HG03571 (cell line): ENCODE data around the gene COIL.
"Not testable (repeated sequence)": the region's sequence is repeated elsewhere in the genome, so short reads cannot be mapped to it uniquely, and the experiment has no call there.

Experiments used
- ATAC-seq: cut with Tn5 transposase; IDR thresholded peaks from one replicate; pipeline ENCODE4 v1.9.1; 2021; ENCODE audit not compliant: unreplicated experiment

Gene COIL

DNA sequence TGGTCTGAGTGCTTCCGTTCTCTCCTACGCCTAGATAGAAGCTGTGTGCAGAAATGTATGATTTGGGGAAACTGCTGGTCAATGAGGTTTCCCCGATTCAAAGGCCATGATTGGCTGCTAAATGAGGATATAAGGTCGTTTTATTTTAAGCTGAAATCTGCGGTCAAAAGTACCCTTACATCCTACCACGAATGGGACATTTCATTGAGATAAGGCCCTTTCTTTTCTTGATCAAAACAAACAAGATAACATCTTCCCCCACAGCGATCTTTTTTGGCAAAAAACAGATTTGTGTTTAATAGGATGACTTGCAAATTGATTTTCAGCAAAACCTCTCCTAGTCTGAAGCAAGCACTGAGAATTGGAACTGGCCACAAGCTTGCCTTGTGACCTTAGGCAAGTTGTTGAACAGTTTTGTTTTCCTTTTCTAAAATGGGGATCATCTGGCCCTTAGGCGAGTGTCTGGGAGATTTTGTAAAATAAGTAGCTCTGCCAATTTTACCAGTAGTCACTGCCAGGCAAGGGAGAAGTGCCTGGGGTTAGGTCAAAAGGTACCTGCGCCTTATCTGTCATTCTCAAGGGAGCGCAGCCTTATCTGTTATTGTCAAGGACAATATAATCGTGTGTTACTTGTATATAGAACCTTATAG, 17.7 kb upstream of the COIL start:
- peak; percentile 26 for ATAC-seq

DNA sequence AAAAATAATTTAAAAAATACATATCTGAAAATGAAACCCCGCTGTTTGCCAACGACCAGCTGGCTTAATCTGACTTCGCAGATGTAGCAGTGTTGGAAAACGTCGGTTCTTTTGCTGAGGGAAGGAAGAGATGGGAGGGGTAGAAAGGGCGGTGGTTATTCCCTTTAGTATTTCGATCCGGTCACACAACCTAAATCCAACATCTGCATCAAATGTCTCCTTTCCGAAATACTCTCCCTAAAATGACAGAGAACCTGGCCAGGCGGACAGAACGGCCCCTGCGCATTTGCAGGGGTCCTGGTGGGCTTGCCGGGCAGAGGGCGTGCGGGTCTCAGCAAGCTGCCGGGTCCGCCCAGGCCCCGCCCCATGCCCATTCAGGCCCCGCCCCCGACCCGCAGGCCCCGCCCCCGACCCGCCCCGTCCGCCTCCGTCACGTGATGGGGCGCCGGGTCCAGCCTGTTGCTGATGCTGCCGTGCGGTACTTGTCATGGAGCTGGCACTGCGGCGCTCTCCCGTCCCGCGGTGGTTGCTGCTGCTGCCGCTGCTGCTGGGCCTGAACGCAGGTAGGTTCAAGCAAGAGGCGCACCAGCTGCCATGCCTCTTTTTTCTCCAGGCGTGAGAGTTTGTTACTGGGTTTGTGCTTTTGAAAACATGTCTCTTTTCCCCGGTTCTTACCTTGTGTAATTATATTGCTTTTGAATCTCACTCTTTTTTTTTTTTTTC, 17.0 kb upstream of the COIL start, which contains the start of gene SCPEP1:
Gene SCPEP1 (plus strand): TSS at position 459 of the 723 bp plus-strand sequence. CDS start 29 bp downstream, at position 488.
- ATAC-seq, result peak; percentile 63

DNA sequence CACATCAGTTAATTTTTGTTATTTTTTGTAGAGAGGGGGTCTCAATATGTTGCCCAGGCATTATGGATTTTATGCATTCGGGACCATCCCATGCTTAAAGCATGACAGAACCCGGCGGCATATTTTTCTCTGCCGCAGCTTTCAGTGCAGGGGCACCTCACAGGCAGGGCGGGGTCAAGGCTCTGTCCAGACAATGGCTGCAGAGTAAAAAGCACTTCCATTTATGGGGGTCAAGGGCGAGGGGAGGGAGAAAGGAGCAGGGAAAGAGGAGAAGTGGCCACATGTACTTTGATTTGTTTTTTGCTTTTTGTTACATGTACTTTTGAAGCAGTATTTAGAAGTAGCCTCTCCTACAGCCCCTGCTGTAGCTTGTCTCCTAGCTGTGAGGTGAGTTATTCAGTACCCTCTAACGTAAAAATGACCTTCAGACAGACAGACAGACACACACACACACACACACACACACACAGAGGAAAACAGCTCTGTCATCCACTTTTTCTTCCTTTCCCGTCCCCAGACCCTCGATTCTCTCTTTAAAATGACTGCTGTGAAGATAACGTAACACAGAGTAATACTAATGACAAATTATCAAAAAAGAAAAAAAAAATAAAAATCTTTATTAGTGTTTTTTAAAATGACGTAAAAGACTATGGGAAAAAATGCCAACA, 16.2 kb upstream of the COIL start:
- ATAC-seq, result no peak

DNA sequence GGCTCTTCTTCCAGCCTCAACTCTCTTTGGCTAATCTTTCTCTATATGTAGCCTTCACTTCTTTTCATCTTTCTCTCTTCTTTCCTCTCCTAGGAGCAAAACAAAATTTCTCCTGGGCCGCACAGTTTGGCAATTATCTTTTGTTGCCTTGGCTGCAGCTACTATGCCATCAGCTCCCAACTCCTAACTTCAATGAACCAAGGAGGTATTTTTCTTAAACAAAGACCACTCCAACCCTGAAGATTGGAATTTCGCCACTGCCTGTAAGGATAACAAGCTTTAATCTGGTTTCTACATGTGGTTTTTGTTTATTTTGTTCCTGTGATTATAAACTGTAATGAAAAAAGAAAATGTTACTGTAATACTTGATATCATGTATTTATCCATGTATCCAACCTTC, 14.8 kb upstream of the COIL start:
- ATAC-seq, result no peak

DNA sequence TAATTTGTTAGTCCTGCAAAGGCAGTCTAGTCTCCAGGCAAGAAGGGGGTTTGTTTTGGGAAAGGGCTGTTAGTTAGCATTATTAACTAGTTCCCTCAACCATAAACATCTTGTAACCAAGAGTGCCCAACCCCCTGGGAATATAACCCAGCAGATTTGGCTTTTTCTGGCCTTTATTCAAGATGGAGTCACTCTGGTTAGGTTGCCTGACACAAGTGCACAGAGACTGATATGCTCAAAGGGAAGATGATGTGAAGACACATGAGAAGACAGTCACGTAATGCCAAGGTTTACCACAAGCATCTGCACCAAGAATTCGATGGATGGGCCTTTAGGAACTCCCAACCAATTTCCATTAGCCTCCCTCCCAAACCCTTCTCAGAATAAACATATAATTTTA, 13.2 kb upstream of the COIL start:
- no peak for ATAC-seq

DNA sequence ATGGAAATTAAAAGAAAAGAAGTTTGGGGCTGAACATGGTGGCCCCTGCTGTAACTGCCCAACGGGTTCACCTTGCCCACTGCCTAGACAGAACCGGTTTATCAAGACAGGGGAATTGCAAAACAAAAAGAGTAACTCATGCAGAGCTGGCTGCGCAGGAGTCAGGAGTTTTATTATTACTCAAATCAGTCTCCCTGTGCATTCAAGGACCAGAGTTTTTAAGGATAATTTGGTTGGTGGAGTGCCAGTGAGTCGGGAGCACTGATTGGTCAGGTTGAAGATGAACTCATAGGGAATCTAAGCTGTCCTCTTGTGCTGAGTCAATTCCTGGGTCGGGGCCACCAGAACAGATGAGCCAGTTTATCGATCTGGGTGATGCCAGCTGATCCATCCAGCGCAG, 12.7 kb upstream of the COIL start:
- ATAC-seq, result no peak

DNA sequence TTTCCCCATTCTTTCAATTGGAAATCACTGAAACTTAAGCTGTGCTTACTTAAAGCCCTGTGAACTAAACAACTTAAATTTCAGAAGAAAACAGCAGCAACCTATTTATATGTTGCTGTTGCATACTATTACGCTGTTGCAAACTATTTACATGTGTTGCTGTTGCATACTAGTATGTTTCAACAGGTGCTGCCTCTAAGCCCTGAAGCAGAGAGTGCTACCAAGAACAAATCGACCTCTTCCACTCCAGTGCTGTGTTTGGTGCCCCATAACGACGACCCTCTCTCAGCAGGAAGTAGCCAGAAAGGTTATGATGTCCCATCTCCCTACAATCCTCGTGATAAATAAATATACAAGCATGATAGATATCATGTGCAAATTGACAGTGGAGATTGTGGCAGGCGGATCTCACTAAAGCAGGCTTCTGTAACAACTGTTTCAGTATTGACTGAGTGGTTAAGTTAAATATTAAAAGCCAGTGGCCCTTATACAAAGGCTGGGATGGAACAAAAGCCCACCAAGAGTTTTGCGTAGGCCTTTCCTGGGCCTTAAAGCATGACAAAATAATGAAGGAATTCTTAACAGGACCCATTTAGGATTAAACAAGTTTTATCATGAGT, 11.4 kb upstream of the COIL start:
- ATAC-seq, result no peak

DNA sequence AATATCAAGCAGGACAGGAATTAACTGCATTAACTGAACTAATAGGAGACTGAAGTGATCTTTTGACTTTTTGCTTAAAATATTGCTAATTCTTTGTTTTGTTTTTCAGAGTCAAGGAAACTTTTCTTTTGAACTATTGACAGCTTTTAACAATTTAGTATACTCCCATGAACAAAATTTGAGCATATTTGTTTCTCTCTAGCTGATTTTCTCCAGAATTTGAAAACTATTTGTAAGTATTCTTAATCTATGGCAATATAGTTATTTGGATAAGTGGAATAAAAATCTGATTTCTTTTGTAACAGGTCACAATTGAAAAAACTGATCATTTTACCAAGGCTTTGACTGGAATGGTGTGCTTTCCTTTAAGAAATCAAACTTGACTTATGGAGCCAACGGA, 10.1 kb upstream of the COIL start:
- ATAC-seq, result no peak

DNA sequence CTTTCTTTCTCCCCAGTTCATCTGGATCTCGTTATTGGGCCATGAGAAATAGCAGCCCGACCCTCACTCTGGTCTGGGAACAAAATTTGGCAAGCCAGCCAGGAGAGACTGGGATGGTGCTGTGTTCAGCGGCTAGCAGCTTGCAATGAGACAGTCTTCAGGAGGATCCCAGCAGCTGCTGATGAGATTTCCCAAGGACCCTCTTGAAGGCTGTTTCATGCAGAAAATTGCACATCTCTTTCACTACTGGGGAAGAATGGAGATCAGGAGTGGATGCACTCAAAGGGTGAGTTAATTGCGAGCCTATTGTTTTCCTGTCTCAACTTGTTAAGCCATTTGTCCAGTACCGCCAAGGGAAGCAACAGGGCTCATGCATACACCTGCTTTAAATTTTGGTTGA, 5.5 kb upstream of the COIL start:
- ATAC-seq, result no peak

DNA sequence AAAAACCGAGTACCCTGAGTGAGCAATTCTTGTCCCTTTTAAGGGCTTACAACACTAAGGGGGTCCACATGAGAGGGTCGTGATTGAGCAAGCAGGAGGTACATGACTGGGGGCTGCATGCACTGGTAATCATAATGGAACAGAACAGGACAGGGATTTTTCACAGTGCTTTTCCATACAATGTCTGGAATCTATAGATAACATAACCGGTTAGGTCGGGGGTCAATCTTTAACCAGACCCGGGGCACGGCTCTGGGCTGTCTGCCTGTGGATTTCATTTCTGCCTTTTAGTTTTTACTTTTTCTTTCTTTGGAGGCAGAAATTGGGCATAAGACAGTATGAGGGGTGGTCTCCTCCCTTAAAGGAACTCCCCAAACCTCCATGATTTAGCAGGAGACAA, 4.8 kb upstream of the COIL start:
- not testable (repeated sequence) for ATAC-seq

DNA sequence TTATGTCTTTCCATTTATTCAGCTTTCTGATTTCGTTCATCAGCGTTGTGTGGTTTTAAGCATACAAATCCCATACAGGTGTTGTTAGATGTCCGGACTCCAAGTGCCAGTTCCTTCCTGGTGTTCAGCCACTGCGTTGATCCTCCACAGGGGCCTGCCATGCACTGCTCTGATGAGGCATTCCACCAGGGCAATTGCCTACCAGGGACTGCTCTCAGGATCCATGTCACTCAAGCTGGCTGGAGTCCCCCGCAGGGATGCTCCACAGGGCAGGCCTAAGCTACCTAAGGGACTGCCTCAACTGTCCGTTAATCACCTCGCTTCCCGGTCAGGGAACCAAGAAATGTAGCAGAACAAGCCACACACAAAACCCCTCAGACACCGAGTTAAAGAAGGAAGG, 4.4 kb upstream of the COIL start:
- not testable (repeated sequence) for ATAC-seq

DNA sequence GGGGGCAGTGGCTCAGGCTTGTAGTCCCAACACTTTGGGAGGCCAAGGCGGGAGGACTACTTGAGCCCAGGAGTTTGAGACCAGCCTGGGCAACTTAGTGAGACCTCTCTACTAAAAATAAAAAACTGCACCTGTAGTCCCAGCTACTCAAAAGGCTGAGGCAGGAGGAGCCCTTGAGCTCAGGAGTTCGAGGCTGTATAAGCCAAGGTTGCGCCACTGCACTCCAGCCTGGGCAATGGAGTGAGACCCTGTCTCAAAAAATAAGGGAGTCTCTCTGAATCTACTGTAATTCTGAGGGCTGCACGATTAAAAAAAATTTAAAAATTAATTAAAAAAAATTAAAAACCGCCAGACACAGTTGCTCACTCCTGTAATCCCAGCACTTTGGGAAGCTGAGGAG, 3.9 kb downstream of the COIL start:
- ATAC-seq, result no peak

DNA sequence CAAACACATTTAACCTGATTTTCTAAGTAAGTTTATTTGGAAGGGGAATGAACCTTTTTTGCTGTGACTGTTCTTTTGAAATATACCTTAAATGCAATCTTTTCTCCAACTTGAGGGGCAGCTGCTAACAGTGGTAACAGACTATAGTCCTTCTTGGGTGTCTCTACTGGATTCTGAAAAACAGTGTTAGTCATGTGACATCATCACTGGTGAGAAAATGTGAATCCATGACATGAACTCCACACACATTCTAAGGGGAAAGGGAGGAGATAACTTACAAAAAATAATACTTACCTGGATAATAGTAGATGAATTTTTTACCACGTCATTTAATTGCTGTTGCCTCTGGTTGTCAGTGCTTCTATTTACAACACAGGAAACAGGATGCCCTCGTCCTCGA, 11.3 kb downstream of the COIL start:
- ATAC-seq, result no peak

DNA sequence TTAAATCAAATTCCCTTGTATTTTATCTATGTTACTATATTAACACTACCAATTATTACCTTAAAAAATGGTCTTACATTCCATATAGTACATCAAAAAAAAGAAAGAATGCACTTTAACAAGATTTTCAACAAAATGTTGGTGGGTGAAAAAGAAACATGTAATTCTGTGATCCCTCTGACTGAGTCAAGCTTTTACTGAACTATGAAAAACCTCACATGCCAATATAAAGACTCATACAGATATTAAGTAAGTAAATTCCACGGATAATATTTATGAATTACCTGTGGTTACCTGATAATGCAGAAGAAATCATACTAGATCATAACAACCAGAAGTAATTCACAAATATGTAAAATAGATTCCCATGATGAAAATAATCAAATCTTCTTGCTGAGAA, 12.4 kb downstream of the COIL start:
- no peak for ATAC-seq

DNA sequence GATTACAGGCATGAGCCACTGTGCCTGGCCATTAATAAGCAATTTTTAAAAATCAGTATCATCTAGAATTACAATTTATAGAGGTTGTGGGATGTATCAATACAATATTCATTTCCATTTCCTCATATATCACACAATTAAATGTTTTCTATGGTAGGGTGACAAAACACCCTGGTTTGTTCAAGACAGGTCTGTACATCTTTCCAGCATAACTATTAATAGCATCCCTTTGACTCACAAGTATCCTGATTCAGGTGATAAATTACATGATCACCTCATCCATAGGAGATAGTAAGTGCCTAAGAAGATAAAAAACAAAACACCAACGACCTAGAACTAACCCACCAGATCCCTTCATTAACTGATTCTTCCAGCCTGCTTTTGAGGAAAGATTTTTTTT, 13.1 kb downstream of the COIL start:
- no peak for ATAC-seq

DNA sequence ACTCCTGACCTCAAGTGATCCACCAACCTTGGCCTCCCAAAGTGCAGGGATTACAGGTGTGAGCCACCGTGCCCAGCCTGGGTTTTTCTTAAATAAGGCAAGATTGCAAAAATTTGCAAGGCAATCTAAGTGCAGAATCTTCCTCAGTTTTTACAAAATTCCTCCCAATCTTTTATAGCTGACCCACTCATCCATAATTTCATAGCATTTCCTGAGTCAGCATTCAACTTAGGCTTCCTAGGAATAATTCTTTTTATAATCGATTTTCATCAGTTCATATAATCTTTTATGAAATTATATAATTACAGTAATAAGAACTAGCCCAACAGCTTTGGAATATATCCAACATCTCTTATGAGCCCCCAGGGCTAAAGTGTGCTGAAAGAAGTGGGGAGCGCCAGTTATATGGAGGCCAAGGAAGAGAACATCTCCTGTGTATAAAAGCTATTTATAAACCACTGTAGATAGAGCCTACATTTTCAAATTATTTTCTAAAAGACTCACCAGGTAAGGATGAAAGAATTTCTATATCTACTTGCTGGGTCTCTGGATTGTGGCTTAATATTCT, 14.8 kb downstream of the COIL start:
- no peak for ATAC-seq

DNA sequence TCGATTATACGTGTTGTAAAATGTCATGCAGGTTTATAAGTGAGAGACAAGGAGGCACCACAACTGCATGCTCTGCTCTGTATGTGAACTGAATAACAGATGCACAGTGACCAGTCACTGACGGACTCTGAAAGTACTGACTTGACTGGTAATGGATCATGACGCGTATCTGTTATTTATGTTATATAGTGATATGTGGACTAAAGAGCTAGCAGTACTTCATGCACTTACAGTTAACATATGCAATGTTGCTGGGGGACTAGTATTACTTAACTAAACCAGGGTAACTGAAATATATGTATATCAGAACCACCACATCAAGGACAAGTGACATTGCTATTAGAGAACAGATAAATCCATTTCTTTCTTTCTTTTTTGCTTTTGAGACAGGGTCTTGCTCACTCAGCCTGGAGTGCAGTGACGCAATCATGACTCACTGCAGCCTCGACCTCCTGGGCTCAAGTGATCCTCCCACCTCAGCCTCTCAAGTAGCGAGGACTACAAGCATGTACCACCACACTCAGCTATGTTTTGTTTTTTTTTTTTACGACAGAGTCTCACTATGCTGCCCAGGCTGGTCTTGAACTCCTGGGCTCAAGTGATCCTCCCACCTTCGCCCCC, 17.2 kb downstream of the COIL start:
- no peak for ATAC-seq

DNA sequence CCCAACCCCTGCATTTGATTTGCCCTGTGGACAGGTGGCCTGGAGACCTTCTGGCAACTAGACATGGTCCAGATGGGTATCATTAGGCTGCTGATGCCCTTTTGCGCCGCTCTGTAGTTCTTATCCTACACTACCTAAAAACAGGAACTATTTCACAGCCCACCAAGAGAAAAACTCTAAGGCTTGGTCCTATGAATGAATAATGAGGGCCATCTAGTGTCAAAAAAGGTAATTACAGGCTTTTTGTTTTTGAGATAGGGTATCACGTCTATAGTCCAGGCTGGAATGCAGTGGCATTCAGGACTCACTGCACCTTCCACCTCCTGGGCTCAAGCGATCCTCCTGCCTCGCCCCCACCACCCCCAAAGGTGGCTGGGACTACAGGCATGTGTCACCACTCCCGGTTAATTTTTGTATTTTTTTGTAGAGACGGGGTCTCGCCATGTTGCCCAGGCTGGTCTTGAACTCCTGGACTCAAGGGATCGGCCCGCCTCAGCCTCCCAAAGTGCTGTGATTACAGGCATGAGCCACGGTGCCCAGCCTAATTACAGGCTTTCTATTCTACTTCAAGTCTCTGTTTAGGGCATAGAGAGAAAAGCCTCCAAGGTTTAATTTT, 20.9 kb downstream of the COIL start:
- no peak for ATAC-seq

DNA sequence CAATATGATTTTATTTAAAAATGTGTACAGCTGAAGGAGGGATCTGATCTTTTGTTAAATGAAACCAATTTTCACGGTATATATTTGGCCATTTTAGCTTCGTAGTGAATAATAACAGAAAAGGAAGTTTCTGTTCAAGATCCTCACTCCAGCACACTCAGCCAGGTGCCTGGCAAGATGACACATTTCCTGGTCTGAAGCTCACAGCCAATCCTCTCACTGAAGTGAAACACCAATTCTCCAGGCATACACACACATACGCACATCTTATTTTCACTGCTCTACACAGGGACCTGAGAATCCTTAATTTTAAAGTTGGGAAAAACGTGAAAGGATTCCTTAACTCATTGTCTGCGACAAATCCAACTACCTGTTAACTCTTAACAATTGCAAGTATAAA, 22.6 kb downstream of the COIL start:
- ATAC-seq, result not testable (repeated sequence)

DNA sequence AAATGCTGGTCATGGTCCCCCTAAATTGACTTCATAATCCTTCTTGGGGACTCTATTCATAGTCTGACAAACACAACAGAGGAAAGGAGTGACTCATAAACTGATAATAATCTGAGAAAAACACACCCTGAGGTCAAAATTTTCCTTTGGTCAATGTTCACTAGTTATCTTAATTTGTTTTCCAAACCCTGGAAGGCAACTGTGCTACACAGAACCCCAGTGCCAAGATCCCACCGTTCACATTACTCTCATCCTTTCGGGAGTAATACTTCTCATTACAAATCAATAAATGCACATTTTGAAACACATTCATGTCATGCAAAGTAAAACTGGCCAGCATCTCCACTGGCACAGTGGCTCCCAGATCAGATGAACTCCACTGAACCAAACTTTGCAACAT, 23.2 kb downstream of the COIL start:
- no peak for ATAC-seq
